GM19035 (cell line): ENCODE results near the gene SOSTDC1.
A peak's percentile ranks its signal among the peaks of the same experiment; 100 is the strongest.
"Not testable (repeated sequence)": the region's sequence is repeated elsewhere in the genome, so short reads cannot be mapped to it uniquely, and the experiment has no call there.

Source experiments
- ATAC-seq: cut with Tn5 transposase; IDR thresholded peaks from one replicate; pipeline ENCODE4 v1.9.1; 2021; ENCODE audit not compliant: unreplicated experiment

Gene SOSTDC1

DNA sequence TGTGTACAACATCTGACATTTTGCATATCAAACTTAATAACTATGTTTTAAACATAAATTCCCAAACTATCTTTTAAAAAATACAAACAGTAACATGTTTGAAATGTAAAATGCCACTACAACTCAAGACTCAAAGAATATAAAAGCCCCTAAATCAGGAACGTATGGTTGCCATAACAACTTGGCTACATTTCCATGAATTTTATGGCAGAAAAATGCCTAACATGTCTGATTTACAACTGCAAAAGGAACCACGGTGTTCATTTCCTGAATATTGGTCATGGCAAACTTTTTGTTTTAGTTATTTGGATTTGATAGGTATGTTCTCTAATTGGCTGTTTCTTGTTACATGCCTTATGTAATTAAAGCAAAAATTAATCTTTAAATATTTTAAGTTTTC is 2.0 kb downstream of the SOSTDC1 start:
- ATAC-seq = no peak

DNA sequence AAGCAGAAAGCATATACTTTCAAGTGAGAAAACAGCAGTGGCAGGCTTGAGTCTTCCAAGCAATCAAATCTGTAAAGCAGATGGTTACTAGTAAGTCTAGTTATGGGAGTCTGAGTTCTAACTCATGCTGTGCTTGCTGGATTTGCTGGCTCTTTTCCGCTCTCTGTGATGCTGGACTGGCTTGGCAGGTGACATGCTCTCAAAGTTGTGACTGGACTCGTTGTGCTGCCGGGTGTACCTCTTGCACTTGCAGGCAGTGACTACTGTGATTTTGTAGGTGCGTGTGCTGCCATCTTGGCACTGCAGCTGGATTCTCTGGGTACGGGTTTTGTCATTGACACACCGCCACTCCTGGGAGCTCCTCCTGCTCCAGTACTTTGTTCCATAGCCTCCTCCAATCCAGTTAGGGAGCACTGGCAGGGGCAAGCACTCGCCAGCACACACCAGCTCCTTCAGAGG is 3.1 kb downstream of the SOSTDC1 start:
- no peak for ATAC-seq

DNA sequence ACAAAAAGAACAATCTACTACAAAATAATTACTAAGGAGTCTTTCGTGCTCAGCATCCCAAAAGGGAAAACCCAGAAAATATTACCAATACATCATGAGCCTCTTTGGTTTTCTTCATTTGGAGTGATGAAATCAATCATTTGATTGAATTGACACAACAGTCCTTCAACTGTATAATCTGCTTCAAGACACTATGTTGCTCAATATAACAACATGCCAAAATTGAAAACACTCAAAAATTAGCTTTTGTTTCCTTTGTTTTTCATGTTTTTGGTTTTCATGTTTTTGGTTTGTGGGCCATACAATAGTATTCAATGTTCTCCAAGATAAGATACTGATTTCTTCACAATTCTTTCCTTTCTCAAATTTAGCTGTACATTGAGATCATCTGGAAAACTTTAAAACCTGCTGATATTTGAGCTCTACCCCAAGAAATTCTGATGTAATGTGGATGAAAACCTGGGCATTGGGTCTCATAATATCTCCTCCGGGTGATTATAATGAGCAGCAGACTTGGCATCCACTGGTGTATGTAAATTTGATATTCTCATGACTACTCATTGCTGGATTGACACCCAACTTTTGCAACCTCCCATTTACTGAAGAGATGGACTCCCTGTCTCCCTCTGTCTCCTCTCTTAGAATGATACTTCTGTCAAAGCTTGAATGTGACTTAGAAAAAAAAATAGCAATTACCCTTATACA is 4.6 kb downstream of the SOSTDC1 start:
- no peak for ATAC-seq

DNA sequence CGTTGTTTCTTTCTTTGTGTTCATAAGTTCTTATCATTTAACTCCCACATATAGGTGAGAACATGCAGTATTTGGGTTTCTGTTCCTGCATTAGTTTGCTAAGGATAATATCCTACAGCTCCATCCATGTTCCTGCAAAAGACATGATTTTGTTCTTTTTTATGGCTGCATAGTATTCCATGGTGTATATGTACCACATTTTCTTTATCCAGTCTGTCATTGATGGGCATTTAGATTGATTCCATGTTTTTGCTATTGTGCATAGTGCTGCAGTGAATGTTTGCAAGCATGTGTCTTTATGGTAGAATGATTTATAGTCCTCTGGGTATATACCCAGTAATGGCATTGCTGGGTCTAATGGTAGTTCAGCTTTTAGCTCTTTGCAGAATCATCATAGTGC is 9.2 kb downstream of the SOSTDC1 start:
- not testable (repeated sequence) for ATAC-seq

DNA sequence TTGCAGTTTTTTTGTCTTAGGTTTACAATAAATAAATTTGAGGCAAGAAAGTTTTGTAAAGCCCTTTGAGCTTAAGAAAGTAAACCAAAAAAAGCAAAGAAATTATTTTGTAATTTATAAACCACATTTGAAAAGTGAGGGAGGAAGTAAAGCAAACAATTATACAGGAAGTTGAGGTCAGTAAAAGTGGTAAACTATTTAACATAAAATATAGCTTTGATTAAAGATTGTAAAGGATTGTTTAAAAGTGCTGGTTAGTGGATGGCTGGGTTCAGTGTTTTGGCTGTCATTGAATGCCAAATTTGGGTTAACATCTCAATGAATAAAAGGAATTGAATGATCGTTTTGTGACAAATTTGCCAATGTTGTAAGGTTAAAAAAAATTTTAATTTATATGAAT is 9.9 kb downstream of the SOSTDC1 start:
- ATAC-seq = no peak

DNA sequence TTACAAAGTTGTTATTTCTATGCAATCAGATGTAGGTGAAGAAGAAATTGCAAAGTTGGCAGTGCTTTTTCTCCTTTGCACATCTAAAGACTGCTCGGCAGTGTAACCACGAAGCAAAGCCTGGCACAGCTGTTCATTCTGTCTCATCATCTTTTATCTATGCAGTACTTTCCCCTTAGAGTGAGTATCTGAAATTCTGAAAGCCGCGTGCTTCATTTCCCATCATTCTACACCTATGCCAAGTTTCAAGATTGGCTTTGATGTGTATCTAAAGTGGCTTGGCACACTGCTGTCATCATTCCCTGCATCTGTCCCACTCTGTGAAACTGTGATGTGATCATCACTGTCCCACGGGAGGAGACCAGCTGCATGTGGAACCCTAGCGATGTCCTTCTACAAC is 15.2 kb downstream of the SOSTDC1 start:
- no peak for ATAC-seq

DNA sequence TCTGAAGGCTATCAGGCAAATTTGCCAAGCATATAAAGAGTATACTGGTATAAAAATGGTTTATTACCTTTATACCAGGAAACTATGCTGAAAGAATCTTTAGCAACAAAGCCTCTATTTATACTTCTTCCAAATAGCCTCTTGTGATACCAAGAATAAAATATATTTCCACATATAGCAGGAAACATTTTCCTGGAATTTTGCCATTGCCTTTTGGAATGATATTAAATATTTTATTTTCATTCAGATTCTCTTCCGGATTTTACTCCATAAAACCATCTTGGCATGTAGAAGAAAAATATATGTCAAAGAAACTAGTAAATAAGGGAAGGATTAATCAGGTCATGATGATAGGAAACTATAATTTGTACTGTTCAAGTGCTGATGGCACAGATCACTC is 17.7 kb downstream of the SOSTDC1 start:
- no peak for ATAC-seq

DNA sequence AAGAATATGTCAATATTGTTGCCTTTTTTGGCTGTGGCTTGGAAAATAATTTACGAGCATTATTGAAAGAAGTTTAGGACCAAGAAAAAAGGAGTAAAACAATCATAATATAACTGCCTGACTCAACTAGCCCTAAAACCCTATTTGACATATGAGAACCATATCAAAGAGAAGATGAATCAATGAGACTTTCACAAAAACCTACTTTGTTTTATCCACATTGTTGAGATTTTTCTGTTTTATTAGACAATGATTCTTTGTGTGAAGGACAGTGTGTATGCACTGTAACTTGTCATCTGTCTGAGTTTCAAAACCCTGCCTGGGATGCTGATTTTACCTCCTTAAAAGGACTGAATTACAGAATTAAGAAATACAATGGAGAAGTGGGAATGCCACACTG is 19.0 kb downstream of the SOSTDC1 start:
- ATAC-seq = no peak

DNA sequence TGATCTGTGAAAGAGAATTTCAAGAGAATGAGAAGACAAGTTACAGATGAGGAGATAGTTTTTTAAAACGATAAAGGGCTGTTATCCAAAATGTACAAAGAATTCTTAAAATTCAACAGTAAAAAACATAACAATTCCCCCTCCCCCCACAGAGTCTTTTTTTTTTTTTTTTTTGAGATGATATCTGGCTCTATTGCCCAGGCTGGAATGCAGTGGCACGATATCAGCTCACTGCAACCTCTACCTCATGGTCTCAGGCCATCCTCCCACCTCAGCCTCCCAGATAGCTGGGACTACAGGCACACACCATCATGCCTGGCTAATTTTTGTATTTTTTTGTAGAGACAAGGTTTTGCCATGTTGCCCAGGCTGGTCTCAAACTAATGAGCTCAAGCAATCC is 21.7 kb downstream of the SOSTDC1 start:
- not testable (repeated sequence) for ATAC-seq

DNA sequence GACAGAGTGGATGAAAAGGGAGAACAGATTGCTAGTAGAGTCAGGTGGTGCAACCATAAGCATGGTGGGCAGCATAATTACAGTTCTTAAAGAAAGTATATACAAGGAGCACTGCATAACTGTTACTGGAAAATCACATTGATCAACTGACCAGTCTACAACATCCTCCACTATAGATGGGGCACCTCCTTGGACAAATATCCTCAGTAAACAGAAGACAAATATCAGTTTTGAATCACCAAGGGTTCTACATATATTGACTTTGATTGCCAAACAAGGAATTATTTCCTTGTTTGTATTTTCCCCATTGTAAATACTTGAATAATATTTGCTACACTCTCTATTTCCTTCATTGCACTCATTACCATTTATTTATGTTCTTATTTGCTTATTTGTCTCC is 26.6 kb downstream of the SOSTDC1 start:
- no peak for ATAC-seq

DNA sequence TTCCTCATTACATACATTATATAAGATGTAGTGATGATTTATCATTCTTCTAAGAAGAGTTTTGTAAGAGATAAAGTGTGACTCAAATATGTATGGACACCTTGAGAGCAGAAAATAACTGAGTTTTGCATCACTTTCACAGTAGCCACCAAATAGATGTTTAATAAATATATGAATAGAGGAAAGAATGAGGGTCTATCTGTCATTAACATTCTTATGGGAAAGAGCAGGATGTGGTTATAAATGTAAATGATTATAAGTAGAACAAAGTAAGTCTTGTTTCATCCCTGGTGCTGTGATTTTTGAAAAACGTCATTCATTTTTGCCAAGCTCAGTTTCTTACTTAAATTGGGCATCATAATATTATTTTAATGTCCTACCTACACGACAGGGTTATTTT is 29.2 kb downstream of the SOSTDC1 start:
- no peak for ATAC-seq

DNA sequence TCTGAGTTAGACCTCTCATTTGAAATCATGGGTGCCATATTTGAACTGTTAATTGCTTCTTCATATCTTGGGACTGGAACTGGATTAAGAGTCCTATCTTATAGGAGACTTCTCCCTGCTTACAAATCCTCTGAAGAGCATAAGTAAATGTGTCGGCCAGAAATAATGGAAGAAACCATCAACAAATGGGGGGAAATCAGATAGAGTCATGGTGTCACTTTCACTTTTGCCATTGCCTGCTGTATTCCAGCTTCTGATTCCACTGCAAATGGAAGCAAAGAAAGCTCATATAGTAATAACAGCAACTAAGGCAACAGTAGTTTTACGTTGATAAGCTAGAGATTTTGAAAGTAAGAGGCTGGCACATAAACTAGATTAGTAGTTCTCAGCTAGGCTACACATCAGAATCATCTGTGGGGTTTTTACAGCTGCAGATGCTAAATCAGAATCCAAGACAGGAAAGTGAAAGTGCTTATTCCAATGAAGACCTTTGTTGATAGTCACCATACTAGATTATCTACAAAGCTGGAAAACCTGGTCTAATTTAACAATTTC is 31.9 kb downstream of the SOSTDC1 start:
- no peak for ATAC-seq

DNA sequence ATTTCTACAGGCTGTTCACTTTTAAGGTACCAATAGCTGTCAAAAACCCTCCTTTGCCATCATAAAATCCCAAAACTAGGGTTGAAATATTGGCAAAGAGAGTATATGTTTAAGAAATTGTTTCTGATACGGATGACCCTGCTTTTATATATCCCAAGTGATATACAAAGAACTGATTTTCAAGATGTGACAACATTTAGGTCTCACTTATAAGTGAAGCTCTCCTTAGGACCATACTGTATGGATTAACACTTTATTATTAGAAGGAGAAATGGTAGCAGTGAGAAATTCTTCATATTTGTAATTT is 33.2 kb downstream of the SOSTDC1 start:
- no peak for ATAC-seq

DNA sequence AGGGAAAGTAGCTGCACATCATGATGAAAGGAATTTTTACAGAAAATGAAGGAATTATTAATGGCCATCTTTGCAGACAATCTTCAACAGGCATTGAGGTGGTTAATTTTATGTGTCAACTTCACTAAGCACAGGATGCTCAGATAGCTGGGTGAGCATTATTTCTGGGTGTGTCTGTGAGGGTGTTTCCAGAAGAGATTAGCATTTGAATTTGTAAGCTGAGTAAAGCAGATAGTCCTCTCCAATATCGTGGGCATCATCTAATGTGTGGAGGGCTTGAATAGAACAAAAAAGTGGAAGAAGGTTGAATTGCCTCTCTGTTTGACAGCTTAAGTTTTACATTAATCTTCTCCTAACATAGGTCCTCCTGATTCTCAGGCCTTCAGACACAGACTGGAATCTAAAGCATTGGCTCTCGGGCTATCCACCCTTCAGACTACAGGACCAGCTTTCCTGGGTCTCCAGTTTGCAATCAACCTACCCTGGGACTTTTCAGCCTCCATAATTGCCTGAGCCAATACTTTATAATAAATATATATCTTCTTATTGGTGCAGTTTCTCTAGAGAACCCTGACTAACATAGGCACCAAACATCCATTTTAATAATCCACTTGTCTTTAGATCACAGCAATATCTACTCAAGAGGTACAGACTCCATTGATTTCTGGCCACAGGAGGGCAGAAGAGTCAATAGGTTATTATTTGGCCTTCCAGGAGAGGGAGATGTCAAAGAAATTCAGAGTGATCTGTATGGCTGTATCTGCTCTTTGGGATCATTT is 33.7 kb downstream of the SOSTDC1 start:
- ATAC-seq = peak; percentile 62

DNA sequence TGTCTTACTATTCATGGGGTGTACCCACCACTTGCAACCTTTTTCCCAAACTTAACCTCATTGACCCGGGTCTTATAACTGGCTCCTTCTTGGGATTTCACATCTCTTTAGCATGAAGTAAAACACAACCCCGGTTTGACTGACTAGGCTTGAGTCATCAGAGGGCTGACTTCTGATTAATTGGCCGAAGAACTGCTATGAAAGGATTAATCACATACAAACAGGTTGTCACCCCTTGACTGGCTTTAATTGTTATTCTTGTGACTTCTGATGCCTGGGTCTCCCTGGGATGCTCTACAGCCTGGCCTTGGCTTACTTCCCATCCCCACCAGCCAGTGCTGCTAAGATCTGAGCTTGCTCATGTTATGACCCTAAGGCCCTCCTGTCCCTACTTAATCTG is 35.4 kb downstream of the SOSTDC1 start:
- no peak for ATAC-seq

DNA sequence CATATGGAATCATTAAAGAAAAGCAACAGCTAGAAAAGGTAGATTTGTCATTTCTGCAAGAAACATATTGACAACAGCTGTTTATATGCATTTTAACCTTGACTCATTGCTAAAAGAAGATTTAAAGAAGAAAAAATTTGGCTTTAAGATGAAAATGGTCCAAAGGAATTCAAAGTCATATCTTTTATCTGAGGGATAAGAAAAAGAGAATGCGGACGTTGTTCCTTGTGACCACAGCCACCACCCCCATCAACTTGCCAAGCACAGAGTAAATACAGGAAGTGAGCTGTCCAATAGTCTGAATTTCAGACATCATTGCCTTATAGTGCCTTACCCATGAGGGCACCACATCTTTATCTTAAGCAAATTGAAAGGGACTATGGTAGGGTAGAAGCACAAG is 36.9 kb downstream of the SOSTDC1 start:
- ATAC-seq = no peak

DNA sequence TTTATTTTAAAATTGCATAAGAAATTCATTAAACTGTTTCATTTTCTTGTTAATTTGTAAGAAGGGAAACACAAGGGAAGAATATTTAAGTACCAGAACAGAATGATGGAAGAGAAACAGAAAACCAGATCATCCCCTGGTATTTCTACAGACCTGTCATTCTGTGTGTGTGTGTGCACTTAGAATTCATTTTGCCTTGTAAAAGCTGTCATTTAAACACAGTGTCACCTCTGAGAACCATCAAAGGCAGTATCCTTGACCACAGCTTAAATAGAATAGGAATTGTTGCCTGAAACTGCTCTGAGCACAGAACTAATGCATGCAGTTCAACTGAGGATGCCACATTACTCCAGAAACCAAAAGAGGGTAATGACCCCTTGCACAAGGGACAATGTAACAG is 37.4 kb downstream of the SOSTDC1 start:
- ATAC-seq = no peak

DNA sequence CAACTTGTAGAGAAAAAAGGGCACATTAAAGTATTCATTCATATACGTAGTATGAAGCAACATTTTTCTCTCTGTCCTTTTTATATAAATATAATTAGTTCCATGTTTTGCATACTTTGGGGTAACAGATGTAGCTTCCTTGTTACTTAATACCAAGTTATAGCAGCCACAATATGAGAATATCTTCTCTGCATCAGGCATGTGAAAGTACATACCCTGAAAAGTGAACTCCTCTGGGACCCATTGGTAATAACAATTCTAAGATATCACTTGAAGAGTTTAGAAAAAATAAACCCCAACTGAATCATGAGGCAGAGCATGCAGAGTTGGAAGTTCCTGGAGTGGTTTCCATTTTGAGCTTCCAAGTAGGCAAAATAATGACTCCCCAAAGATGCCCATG is 41.8 kb downstream of the SOSTDC1 start:
- ATAC-seq = no peak

DNA sequence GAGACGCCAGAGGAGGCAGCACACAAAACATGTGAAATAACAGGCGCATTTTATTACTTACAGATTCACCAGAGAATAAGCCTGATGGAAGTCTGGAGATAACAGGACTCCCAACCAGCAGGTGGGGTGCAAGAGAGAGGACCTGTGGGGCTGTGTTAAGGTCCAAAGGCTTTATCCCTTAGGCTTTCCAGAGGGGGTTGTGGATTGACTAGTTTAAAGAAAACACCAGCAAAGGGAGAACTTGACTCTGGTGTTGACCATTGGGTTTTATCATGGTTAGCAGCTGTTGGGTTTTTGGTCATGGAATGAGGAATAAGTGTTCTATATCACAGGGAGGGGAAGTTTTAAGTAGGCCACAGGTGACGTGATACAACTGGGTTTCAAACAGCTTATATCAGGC is 42.6 kb downstream of the SOSTDC1 start:
- no peak for ATAC-seq

DNA sequence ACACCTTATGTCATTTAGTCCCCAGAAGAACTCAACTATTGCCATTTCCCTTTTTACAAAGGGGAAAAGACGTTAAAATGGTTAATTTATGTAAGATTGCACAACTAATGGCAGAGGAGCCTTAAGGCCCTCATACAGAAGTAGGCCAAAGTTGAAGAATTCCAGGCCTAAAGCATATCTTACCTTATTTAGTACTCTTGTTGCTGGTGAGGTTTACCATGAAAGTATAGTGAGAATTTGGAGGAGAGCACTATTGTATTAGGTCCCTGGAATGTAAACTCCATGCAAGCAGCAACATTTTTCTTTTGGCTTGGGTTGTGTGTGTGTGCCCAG is 43.5 kb downstream of the SOSTDC1 start:
- ATAC-seq = no peak

DNA sequence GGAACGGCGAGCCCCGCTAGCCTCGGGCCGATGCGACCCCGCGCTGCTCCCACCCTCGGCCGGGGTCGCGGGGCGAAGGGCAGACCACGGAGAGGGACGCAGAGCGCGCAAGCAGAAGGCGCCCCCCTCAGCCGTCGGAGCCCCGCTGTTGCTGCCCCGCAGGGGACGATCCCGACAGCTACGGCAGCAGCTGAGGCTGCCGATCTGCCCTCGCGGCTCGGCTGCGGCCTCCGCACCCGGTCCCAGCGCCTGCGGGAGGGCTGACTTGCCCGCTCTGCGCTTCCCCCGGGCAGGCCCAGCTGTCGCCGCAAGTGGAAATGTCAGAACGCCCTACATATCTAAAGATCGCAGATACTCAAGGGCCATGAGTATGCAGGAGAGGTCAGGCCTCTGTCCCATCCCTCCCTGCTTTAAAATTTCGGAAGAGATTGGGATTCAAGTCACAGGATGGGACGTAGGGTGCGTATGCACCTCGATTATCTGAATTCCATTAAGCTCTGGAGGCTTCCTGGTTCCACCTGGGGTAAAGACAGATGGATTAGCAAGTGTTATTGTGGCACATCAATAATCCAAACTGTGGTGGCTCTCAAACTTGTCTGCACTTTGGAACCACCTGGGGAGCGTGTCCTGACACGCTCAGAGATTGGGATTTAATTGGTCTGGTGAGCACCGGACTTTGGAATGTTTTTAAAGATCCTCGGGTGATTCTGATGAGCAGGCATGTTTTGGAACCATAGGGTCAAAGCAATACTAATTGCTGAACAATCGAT is 44.0 kb downstream of the SOSTDC1 start, which contains the start of gene CRPPA:
Gene CRPPA, minus strand, starts transcription at position 206 of the 770 bp plus-strand sequence. CDS start 216 bp downstream, outside the sequence.
- peak; percentile 45 for ATAC-seq
